Uterus (tissue), 4 donors: Measurements from ENCODE around the gene OR6J1. TPM values are rescaled to one million over a fixed set of nuclear protein-coding genes. Genes with fewer than 3 reads are reported as not detected.
"Not testable (repeated sequence)": the region's sequence is repeated elsewhere in the genome, so short reads cannot be mapped to it uniquely, and the experiment has no call there.

Experiments
- DNase-seq, 2 donors: peaks; one replicate each; pipeline ENCODE4 v3.0.0-alpha.2; 2019 to 2020
- H3K27ac ChIP-seq, 2 donors: fragments of 200-600 bp; sonication (generic); 1 replicate in 1 of 2; 2 replicates in 1 of 2; pipeline ENCODE4 v1.5.1; 2016 to 2018
- H3K27me3 ChIP-seq, 2 donors: fragments of 200-600 bp; sonication (generic); one replicate each; pipeline ENCODE4 v1.5.1; 2018 to 2019; ENCODE audit warnings: control low read depth in 1 of 2
- H3K36me3 ChIP-seq, 2 donors: fragments of 200-600 bp; sonication (generic); one replicate each; pipeline ENCODE4 v1.5.1; 2019; ENCODE audit warnings: control low read depth in 1 of 2
- H3K4me1 ChIP-seq, 2 donors: fragments of 200-600 bp; sonication (generic); one replicate each; pipeline ENCODE4 v1.5.1; 2018 to 2019; ENCODE audit warnings: control low read depth in 1 of 2
- H3K4me3 ChIP-seq, 2 donors: fragments of 200-600 bp; sonication (generic); 1 replicate in 1 of 2; 2 replicates in 1 of 2; pipeline ENCODE4 v1.5.1; 2018 to 2019; ENCODE audit warnings: mild to moderate bottlenecking in 1 of 2
- H3K9me3 ChIP-seq, 2 donors: fragments of 200-600 bp; sonication (generic); one replicate each; pipeline ENCODE4 v1.5.1; 2019; ENCODE audit warnings: control low read depth in 1 of 2
- CTCF ChIP-seq, 4 experiments: fragments of 200-600 bp in 2 of 4; fragments of 450-650 bp in 2 of 4; sonication (generic) in 2 of 4; IDR thresholded peaks; one replicate each; pipeline ENCODE4 v1.5.1; 2016 to 2019; ENCODE audit warnings: antibody characterized with exemption in 4 of 4, mild to moderate bottlenecking in 2 of 4, moderate library complexity in 1 of 4
- POLR2A ChIP-seq, 2 donors: fragments of 450-650 bp; IDR thresholded peaks; one replicate each; pipeline ENCODE4 v1.6.1; 2016; ENCODE audit warnings: antibody characterized with exemption in 2 of 2, mild to moderate bottlenecking in 1 of 2, moderate library complexity in 1 of 2
- intact Hi-C: fragments of 100-400 bp; cut with DNase I; formaldehyde crosslinking; loops from one replicate; pipeline ENCODE4 v1.15.1; 2023; ENCODE audit warnings: low total_unique reads
- total RNA-seq, 4 donors: library from RNA; depleted of rRNA in 3 of 4; stranded (reverse); fragments of >200 nt in 3 of 4; gene quantifications; one replicate each; pipeline versions ENCODE4 v1.1.0 to v1.2.4, GENCODE V29; 2014 to 2023
- donor health status: DM: yes; HTN: yes; CAD: no.

Gene OR6J1
- total RNA-seq, 4 donors from 2014 or later: 0.14 TPM; not detected in 3

- intact Hi-C loops: no loop called here
- no peak for TF ChIP-seq POLR2A (IDR thresholded peaks at IDR 0.05)
- no peak for TF ChIP-seq CTCF (IDR thresholded peaks at IDR 0.05)
- no peaks in the 10 kb centered on the region for H3K27me3 ChIP-seq
Observed at GRCh38 chr14:22641846-22642245, 2.3 kb downstream of the OR6J1 start.

GRCh38 chr14:22640192-22640591 is 4.0 kb downstream of the OR6J1 start:
- Histone ChIP-seq H3K27ac (no peak overlapping the region), H3K27me3 (no peaks in the 10 kb centered on the region), H3K4me1 (no peaks in the 10 kb centered on the region), H3K9me3 (no peaks in the 10 kb centered on the region), H3K4me3 (no peak overlapping the region), H3K36me3 (no peaks in the 10 kb centered on the region)
- TF ChIP-seq POLR2A (IDR thresholded peaks at IDR 0.05) (no peak), CTCF (IDR thresholded peaks at IDR 0.05) (no peak)
- DNase-seq: no peak
- intact Hi-C loops: no loop called here

More at GRCh38 chr14:22641846-22642245, 2.3 kb downstream of the OR6J1 start:
- no peaks in the 10 kb centered on the region for H3K4me1 ChIP-seq
- no peak overlapping the region for H3K27ac ChIP-seq
- H3K9me3 ChIP-seq: no peaks in the 10 kb centered on the region
- DNase-seq: no peak
- H3K4me3 ChIP-seq: no peak overlapping the region
- no peaks in the 10 kb centered on the region for H3K36me3 ChIP-seq

GRCh38 chr14:22635980-22636379 is 8.2 kb downstream of the OR6J1 start:
- H3K9me3 ChIP-seq, H3K36me3 ChIP-seq, intact Hi-C loops, H3K4me3 ChIP-seq, DNase-seq, H3K27ac ChIP-seq, H3K27me3 ChIP-seq, H3K4me1 ChIP-seq: not testable (repeated sequence)

GRCh38 chr14:22634233-22634900 is 9.8 kb downstream of the OR6J1 start:
- Histone ChIP-seq H3K27ac (no peak overlapping the region), H3K4me1 (no peaks in the 10 kb centered on the region), H3K36me3 (no peaks in the 10 kb centered on the region), H3K4me3 (no peak overlapping the region), H3K27me3 (no peaks in the 10 kb centered on the region), H3K9me3 (no peaks in the 10 kb centered on the region)
- DNase-seq: no peak
- TF ChIP-seq POLR2A (IDR thresholded peaks at IDR 0.05) (no peak), CTCF (IDR thresholded peaks at IDR 0.05) (no peak)
- intact Hi-C loops: no loop called here

GRCh38 chr14:22630486-22630885 is 13.7 kb downstream of the OR6J1 start:
- H3K9me3 ChIP-seq: no peaks in the 10 kb centered on the region
- H3K4me1 ChIP-seq: no peaks in the 10 kb centered on the region
- H3K27ac ChIP-seq: no peak overlapping the region
- TF ChIP-seq CTCF (IDR thresholded peaks at IDR 0.05) (no peak), POLR2A (IDR thresholded peaks at IDR 0.05) (no peak)
- intact Hi-C loops: no loop called here
- no peaks in the 10 kb centered on the region for H3K27me3 ChIP-seq
- no peaks in the 10 kb centered on the region for H3K36me3 ChIP-seq
- no peak overlapping the region for H3K4me3 ChIP-seq
- DNase-seq: no peak

GRCh38 chr14:22630066-22630465 is 14.1 kb downstream of the OR6J1 start:
- TF ChIP-seq CTCF (IDR thresholded peaks at IDR 0.05) (no peak), POLR2A (IDR thresholded peaks at IDR 0.05) (no peak)
- Histone ChIP-seq H3K36me3 (no peaks in the 10 kb centered on the region), H3K27me3 (no peaks in the 10 kb centered on the region), H3K27ac (no peak overlapping the region), H3K4me3 (no peak overlapping the region), H3K9me3 (no peaks in the 10 kb centered on the region), H3K4me1 (no peaks in the 10 kb centered on the region)
- no peak for DNase-seq
- intact Hi-C loops: no loop called here
